ENCODE data around the gene CDCA3.
"Not testable (repeated sequence)": the region's sequence is repeated elsewhere in the genome, so short reads cannot be mapped to it uniquely, and the experiment has no call there.

Gene CDCA3

DNA sequence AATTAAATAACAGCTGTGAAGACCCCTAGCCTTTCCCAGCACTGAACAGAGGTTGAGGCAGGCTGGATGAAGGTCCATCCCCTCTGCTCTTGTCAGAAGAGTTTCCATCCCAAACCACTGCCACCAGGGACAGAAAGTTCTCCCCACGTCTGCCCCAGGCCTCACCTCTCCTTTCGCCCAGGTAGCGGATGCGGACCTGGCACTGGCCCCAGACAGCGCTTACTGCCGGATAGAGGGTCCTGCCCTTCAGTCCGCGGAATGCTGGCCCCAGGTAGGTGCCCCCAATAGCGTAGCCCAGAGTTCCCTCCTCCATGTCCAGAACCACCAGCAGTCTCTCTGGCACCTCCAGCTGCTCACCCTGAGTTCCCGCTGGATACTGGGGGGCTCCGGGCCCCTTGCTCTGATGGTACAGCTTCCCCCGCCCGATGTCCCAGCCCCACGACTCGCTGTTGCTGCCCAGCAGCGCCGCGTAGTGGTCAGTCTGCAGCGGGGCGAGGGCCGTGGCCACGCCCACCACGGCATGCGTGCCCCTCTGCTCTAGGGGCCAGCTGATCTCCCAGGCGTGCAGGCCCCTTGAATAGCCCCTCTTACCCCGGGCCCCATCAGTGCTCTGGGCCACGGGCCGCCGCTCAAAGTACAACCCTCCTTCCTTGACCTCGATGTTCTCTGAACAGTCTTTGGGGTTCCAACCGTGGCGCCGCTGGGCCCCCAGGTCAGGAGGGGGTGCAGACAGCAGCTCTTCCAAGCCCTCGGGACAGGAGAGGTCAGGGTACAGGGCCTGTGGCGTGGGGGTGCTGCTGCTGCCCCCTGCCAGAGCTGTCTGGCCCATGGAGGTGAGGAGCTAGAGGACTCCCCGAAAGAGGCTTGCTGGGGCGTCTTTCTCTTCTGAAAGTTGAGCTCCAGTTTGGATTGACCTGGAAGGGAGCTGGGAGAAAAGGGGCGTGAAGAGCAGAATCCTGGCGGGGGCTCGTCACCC is 21.3 kb upstream of the CDCA3 start:
- peak; percentile 38 for DNase-seq

DNA sequence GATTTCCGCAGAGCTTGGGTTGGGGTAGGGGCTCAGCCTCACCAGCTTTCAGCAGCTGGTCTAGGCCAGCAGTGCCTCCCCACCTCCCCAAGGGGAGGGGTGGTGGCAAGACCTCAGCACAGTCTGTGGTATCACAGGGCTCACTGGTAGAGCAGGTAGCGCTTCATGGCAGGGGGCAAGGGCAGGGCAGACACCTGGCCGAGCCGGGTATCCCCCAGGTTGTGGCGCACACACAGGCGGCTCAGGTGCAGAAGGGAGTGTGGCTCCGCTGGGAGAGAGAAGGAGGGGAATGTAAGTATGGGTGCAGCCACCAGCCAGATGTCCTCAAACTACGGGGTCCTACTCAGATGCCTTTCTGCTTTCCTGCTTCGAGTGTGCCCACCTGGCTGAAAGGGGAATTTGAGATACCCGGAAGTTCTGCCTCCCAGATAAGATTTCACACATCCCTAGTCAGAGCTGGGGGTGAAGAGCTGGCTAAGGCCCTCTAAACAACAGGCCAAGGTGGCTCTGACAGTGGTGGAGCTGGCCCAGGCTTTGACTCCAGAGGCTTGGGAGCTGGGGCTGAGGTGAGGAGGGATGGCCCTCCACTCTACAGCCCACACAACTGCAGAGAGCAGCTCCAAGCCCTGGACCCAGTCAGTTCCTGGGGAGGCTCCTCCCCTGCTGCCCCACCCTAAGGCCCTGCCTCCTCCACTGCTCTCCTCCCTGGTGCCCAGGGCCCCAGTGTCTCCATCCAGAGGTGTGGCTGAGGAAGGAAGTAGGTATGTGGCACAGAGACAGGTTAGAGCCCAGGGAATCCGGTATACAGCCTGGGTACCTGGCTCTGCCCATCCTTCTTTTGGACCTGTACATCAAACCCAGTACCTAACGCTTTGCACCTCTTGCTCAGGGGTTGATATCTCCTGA is 20.2 kb upstream of the CDCA3 start:
- no peak for DNase-seq

DNA sequence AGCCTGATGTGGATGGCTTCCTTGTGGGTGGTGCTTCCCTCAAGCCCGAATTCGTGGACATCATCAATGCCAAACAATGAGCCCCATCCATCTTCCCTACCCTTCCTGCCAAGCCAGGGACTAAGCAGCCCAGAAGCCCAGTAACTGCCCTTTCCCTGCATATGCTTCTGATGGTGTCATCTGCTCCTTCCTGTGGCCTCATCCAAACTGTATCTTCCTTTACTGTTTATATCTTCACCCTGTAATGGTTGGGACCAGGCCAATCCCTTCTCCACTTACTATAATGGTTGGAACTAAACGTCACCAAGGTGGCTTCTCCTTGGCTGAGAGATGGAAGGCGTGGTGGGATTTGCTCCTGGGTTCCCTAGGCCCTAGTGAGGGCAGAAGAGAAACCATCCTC is 19.2 kb upstream of the CDCA3 start:
- DNase-seq, result not testable (repeated sequence)

DNA sequence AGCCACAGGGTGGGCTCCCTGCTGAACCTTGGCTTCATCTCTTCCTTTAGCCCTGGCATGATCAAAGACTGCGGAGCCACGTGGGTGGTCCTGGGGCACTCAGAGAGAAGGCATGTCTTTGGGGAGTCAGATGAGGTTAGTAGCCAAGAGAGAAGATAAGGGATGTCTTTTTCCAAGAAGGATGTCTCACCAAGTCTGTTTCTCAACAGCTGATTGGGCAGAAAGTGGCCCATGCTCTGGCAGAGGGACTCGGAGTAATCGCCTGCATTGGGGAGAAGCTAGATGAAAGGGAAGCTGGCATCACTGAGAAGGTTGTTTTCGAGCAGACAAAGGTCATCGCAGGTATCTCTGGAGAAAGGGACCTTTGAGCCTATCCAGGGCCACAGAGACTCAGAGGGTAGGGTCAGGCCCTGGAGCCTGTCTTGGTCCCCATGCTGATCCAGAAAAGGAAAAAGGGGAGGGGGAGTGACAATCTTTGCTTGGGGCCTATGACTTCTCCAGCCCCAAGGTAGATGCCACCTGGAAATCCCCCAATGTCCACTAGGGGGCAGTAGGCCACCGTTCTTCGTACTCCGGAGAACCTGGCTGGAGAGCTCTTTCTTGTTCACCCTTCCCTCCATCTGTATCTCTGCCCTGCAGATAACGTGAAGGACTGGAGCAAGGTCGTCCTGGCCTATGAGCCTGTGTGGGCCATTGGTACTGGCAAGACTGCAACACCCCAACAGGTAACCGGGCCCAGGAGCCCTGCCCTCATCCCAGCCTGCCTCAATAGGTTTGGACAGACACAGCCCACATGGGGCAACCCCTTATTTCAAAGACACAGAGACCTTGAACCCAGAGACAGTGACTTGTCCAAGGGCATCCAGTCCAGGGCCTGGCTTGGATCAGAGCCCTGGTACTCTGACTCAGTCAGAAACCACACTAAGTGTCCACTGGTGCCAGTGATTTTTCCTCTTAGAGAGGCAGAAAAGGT is 18.2 kb upstream of the CDCA3 start:
- DNase-seq, result peak; percentile 34

DNA sequence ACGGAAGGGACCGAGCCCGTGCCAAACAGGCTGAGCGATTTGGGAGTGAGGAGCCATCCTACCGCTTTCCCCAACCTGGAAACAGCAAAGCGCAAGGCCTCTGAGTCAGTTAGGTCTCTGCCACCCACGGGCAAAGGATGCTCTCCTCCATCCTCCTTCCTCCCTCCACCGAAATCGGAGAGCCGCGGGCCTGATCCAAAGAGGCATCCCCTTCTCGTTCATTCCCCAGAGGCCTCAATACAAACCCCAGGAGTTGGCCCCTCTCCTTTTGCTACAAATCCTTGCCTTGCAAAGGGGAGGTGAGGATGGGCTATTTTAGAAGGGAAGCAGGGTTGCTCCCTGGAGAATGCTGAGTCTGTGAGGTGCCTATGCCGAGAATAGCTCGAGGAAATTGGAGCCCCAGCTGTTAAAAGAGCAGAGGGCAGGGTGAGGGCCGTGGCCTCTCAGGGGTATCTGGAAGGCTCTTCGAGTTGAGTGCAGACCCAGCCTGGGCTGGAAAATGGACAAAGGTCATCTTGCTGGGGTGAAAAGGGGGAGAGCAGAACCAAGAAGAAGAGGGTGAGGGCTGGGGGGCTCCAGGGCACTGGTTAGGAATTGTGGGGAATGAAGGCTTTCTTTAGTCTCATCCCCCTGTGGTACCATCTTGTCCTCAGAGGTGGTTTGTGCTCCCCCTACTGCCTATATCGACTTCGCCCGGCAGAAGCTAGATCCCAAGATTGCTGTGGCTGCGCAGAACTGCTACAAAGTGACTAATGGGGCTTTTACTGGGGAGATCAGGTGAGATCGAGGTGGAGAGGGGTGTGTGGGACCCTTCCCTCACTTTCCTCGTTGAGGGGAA is 17.3 kb upstream of the CDCA3 start:
- no peak for DNase-seq

DNA sequence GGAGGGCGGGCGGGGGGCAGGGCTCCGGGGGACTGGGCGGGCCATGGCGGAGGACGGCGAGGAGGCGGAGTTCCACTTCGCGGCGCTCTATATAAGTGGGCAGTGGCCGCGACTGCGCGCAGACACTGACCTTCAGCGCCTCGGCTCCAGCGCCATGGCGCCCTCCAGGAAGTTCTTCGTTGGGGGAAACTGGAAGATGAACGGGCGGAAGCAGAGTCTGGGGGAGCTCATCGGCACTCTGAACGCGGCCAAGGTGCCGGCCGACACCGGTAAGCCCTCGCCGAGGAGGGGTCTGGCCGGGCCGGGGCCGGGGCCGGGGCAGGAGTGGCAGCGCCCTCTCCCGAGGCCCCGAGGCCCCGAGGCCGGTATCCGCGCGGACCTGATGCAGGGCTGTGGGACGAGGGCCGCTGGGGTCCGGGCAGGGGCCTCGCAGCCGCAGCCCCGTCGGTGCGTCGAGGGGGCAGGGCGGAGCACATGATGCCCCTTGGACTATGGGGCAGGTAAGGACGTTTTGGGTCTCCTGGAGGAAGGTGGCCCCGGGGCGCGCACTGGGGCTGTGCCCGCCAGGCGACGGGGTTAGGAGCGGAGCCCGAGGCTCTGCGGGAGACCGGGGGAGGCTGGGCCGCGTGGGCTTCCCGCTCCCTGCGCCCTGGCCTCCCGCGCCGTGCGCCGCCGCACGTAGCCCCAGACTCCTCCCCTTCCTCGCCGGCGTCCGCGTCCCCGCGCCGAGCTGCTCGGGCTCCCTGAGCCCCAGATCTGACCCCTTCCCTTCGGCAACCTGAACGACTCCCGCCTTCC is 16.5 kb upstream of the CDCA3 start, which contains the start of gene TPI1:
Gene TPI1 (plus strand): TSS at position 119 of the 798 bp plus-strand sequence. CDS start 36 bp downstream, at position 155.
- DNase-seq, result peak; percentile 68

DNA sequence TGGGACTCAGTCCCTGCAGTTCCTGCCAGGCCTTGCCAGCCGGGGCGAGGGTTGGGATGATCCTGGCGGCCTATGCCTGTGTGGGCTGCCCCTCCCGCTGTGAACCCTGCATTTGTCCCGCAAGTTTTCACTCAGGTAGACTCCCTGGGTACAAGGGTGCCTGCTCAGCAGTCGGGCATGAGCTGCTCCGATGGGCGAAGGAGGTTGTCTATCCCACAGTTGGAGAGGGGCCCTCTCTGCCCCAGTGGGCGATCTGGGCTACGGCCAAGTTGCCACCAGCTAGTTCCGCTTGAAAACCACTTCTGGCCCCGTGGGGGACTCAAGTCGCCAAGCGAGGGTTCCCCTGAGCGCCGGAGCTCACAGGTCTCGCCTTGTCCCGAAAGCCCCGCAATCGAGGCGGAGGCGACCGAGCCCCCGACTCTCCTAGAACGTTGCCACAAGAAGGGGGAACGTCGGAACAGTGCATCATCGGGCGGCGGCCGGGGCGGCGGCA is 15.9 kb upstream of the CDCA3 start:
- DNase-seq, result no peak

DNA sequence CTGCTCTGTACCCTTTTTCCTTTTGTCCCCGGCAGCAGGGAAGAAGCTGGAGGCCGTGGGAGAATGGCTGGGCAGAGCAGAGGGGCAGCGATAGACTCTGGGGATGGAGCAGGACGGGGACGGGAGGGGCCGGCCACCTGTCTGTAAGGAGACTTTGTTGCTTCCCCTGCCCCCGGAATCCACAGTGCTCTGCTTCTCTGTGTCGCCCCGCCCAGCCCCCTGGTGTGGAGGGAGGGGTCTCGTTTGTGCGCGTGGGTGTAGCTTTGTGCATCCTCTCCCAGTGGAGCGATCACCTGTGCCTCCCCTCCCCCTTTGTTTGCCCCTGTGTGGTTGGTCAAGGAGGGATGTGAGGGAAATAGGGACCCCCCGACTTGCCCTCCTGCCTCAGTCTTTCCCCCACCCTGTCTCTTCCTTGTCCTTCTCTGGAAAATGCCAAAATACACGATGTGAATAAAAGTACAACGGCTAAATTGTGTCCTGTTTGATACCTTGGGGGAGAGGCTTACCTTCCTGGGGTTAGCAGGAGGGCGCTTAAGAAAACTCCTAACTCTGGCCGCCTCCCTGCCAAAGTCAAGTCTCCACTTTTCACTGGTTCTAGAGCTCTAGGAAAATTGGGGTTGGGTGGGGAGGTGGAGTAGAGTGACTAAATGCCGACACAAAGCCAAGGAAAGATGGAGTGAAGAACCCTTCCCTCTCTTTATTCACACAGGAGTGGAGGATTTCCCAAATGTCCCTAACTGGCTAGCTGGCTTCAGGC is 15.3 kb upstream of the CDCA3 start:
- no peak for DNase-seq

DNA sequence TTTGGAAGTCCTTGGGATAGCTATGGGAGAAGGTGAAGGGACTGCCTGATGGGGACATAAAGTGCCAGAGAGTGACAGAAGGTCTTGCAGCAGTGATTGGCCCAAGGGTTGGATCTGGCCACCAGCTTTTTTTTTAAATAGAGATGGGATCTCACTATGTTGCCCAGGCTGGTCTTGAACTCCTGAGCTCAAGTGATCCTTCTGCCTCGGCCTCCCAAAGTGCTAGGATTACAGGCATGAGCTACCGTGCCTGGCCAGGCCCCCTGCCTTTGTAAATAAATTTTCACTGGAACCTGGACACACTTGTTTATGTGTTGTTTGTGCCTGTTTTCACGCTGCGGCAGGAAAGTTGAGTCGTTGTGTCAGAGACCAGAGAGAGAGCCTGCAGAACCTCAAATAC is 14.2 kb upstream of the CDCA3 start:
- not testable (repeated sequence) for DNase-seq

DNA sequence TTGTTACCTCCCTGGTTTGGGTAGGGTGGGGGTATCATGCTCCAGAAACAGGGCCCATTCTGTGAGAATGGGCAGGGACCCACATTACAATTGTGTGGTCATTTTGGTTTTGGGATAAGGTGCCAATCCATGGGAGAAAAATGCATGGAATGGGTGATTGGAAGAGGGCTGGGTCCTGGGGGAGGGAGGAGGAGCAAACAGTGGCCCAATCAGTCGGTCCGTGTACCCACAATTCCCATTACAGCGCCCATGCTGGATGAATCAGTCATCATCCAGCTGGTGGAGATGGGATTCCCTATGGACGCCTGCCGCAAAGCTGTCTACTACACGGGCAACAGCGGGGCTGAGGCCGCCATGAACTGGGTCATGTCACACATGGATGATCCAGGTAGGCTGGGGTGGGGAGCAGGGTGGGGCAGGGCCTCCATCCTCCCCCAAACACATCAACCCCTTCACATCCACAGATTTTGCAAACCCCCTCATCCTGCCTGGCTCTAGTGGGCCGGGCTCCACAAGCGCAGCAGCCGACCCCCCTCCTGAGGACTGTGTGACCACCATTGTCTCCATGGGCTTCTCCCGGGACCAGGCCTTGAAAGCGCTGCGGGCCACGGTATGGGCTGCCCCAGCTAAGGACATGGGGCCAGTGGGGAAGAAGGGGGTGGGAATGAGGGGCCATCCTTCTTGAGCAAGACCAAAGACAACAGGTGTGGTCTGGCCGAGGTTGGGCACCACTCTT is 12.7 kb upstream of the CDCA3 start:
- DNase-seq, result no peak

DNA sequence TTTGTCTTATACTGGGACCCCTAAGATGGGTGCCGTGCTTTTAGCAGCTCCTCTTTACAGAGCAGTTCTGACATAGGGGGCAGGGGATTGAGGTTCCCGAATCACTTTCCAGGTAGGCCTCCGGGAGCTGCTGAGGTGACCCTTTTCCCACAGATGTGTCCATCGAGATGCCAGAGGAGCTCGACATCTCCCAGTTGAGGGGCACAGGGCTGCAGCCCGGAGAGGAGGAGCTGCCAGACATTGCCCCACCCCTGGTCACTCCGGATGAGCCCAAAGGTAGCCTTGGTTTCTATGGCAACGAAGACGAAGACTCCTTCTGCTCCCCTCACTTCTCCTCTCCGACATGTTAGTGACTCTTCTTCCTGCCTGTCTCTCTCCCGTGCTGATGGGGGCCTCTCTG is 11.9 kb upstream of the CDCA3 start:
- no peak for DNase-seq

DNA sequence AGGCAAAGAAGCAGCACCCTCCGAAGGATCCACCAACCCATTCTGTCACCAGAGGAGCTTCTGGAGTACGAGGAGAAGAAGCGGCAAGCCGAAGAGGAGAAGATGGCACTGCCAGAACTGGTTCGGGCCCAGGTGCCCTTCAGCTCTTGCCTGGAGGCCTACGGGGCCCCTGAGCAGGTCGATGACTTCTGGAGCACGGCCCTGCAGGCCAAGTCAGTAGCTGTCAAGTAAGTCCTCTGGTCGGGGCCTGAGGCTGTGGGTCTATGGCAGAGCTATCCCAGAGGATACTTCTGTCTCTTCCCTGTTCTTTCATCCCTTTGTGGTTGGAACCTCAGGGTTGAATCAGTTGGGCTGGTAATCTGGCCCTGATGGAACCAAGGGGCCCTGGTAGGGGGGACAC is 10.3 kb upstream of the CDCA3 start:
- DNase-seq, result no peak

DNA sequence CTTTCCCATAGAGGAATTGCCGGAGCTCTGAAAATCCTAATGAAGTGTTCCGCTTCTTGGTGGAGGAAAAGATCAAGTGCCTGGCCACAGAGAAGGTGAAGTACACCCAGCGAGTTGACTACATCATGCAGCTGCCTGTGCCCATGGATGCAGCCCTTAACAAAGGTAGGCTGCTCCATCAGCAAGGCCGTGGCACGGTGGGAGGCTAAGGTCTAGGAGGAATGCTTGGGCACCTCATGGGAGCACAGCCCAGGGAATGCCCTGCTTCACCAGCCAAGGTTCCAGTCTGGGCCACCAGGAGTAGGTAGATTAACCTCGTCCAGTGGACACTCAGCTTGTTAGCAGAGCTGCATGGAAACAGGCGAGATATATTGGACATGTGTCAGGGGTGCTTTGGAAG is 9.9 kb upstream of the CDCA3 start:
- DNase-seq, result no peak

DNA sequence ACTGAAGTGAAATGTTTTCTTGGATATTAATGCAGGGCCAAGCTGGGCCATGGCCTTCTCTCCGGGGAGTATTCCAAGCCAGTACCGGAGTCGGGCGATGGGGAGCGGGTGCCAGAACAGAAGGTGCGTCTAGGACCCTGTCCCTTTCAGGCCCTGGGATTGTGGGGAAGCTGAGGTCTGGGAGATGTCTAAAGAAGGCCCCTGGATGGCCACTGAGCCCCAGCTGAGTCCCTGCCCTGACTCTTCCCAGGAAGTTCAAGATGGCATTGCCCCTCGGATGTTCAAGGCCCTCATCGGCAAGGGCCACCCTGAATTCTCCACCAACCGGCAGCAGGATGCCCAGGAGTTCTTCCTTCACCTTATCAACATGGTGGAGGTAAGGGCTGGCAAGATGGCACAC is 9.0 kb upstream of the CDCA3 start:
- DNase-seq, result no peak

DNA sequence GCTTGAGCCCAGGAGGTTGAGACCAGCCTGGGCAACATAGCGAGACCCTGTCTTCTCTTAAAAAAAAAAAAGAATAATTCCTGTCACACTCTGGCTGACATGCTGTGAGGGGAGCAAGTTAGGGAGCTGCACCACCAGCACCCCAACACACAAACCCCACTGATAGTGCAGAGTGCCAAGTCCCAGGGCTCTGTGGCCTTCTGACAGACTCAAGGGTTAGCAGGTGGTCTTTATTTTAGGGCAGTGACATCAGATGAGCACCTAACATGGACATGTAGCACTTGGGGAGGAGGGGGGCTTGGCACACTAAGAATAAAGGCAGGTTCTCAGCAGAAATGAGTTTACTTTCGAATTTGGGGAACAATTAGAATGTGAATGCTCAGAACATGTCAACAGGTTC is 7.7 kb upstream of the CDCA3 start:
- no peak for DNase-seq

DNA sequence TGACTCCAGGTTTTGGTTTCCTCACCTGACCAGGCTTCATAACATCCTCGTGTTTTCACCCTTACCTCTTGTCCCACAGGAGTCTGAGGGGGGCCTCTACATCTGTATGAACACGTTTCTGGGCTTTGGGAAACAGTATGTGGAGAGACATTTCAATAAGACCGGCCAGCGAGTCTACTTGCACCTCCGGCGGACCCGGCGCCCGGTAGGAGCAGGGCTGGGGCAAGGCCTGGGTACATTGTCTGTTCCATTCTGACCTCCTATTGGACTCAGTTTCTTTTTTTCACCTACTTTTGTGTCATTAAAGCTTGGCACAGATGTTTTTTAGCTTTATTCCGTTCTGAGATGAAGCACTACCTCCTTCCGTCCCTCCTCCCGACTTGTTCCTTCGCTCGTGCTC is 4.2 kb upstream of the CDCA3 start:
- no peak for DNase-seq

DNA sequence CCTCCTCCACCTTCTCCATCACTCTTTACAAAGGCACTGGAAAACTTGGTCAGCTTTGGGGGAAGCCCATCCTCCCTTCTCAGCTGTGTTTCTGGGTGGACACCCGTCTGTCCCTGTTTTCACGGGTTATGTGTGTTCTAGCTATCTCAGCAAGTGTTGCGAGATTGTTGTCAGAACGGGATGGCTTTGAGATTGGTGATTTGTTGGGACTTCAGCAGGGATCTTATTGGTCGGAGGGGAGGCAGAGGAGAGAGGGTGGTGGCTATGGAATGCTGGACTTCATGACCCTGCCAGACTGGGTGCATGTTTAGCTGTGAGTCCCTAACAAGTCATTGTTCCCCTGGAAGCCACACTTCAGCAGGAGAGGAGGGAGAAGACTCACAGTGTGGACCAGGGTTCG is 3.0 kb upstream of the CDCA3 start:
- DNase-seq, result no peak

DNA sequence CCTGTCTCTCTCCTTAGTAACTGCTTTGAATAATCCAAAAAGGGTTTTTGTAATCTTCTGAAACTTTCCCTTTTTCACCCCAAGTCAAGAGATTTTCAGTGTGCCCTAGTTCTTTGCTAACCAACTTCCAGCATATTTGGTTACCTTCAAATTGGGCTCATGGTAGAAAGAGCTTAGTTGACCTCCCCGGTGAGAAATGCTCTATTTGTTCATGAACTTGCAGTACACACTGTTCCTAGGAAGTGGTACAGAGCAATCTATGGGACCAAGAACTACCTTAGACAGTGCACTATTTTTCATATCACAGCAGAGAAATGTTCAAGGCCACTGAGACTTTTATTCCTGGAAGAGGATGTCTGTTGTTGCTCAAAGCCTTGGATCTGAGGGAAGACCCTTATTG is 2.5 kb upstream of the CDCA3 start:
- DNase-seq, result no peak

Data from NCI-H446 treated with DMSO at 0.1 percent for 48 hours (cell line).